Neural cell (in vitro differentiated cells): ENCODE data around the gene GRSF1. TPM values are rescaled to one million over a fixed set of nuclear protein-coding genes. Genes with fewer than 3 reads are reported as not detected.

Experiments used
- H2AFZ ChIP-seq: fragments of 200-600, 300-800 bp; sonication (generic), shearing (Covaris generic); 2 replicates; pipeline ENCODE4 v1.6.0; 2014; ENCODE audit warnings: low read depth, mild to moderate bottlenecking, antibody characterized with exemption, low read length, moderate library complexity
- H3F3A ChIP-seq: fragments of 200-600 bp; shearing (Covaris generic); 2 replicates; pipeline ENCODE4 v1.6.1; 2016; ENCODE audit warnings: mild to moderate bottlenecking, moderate library complexity, mixed read lengths, antibody characterized with exemption, low read length; ENCODE audit not compliant: insufficient read depth, poor library complexity, severe bottlenecking
- H3K27ac ChIP-seq: fragments of 200-600, 300-800 bp; sonication (generic), shearing (Covaris generic); 2 replicates; pipeline ENCODE4 v1.5.1; 2014; ENCODE audit warnings: mild to moderate bottlenecking, low read length, moderate library complexity
- H3K27me3 ChIP-seq: fragments of 300-800, 200-600 bp; sonication (generic), shearing (Covaris generic); 2 replicates; pipeline ENCODE4 v1.6.0; 2014; ENCODE audit warnings: mild to moderate bottlenecking, low read depth, low read length, moderate library complexity; ENCODE audit not compliant: insufficient read depth
- H3K36me3 ChIP-seq: fragments of 300-800, 200-600 bp; sonication (generic), shearing (Covaris generic); 2 replicates; pipeline ENCODE4 v1.5.1; 2014; ENCODE audit warnings: mild to moderate bottlenecking, antibody characterized with exemption, low read length, moderate library complexity; ENCODE audit not compliant: insufficient read depth
- H3K4me2 ChIP-seq: fragments of 300-800, 200-600 bp; sonication (generic), shearing (Covaris generic); 2 replicates; pipeline ENCODE4 v1.6.0; 2014; ENCODE audit warnings: mild to moderate bottlenecking, low read length
- H3K4me3 ChIP-seq: fragments of 300-800, 200-600 bp; sonication (generic), shearing (Covaris generic); 2 replicates; pipeline ENCODE4 v1.5.1; 2014; ENCODE audit warnings: mild to moderate bottlenecking, low read length, moderate library complexity
- H3K79me2 ChIP-seq: fragments of 200-600 bp; shearing (Covaris generic); replicated peaks from 2 replicates; pipeline ENCODE4 v1.6.0; 2014; ENCODE audit warnings: mild to moderate bottlenecking, low read length, moderate library complexity; ENCODE audit not compliant: insufficient read depth
- H3K9ac ChIP-seq: fragments of 300-800, 200-600 bp; sonication (generic), shearing (Covaris generic); 2 replicates; pipeline ENCODE4 v1.6.1; 2016; ENCODE audit warnings: mild to moderate bottlenecking, low read length, mixed read lengths
- H3K9me2 ChIP-seq: fragments of 200-600 bp; shearing (Covaris generic); 2 replicates; pipeline ENCODE4 v1.6.1; 2016; ENCODE audit warnings: mild to moderate bottlenecking, low read length, mixed read lengths; ENCODE audit not compliant: insufficient read depth
- H3K9me3 ChIP-seq: fragments of 200-600, 300-800 bp; sonication (generic), shearing (Covaris generic); 2 replicates; pipeline ENCODE4 v1.6.1; 2016; ENCODE audit warnings: mild to moderate bottlenecking, mixed run types, low read length, moderate library complexity, mixed read lengths
- H4K20me1 ChIP-seq: fragments of 200-600 bp; shearing (Covaris generic); 2 replicates; pipeline ENCODE4 v1.6.1; 2016; ENCODE audit warnings: mild to moderate bottlenecking, mixed run types; ENCODE audit not compliant: insufficient read depth
- CTCF ChIP-seq: fragments of 450-650 bp; IDR thresholded peaks from 2 replicates; pipeline ENCODE4 v1.5.1; 2014; ENCODE audit warnings: antibody characterized with exemption, mild to moderate bottlenecking, moderate library complexity; ENCODE audit not compliant: poor library complexity, severe bottlenecking
- EP300 ChIP-seq: fragments of 450-650 bp; conservative IDR thresholded peaks from 2 replicates; pipeline ENCODE4 v1.6.1; 2014; ENCODE audit warnings: antibody characterized with exemption, mild to moderate bottlenecking, moderate library complexity; ENCODE audit not compliant: poor library complexity, severe bottlenecking
- EZH2 ChIP-seq: fragments of 200-600, 300-800 bp; shearing (Covaris generic), sonication (generic); IDR thresholded peaks from 2 replicates; pipeline ENCODE4 v1.6.1; 2014; ENCODE audit warnings: antibody characterized with exemption, low read length, borderline replicate concordance, mild to moderate bottlenecking; ENCODE audit not compliant: insufficient read depth, poor library complexity, severe bottlenecking
- MXI1 ChIP-seq: fragments of 450-650 bp; conservative IDR thresholded peaks from 2 replicates; pipeline ENCODE4 v1.6.1; 2014; ENCODE audit warnings: antibody characterized with exemption, mild to moderate bottlenecking; ENCODE audit not compliant: poor library complexity, severe bottlenecking
- POLR2AphosphoS5 ChIP-seq: IDR thresholded peaks from 2 replicates; pipeline ENCODE4 v1.6.1; 2012
- RAD21 ChIP-seq: fragments of 450-650 bp; conservative IDR thresholded peaks from 2 replicates; pipeline ENCODE4 v1.6.1; 2014; ENCODE audit warnings: antibody characterized with exemption, mild to moderate bottlenecking, moderate library complexity
- REST ChIP-seq: IDR thresholded peaks from 2 replicates; pipeline ENCODE4 v1.6.1; 2012; ENCODE audit warnings: borderline replicate concordance
- SMC3 ChIP-seq: fragments of 450-650 bp; conservative IDR thresholded peaks from 2 replicates; pipeline ENCODE4 v1.6.1; 2014; ENCODE audit warnings: antibody characterized with exemption, mild to moderate bottlenecking, moderate library complexity; ENCODE audit not compliant: poor library complexity
- TAF1 ChIP-seq: IDR thresholded peaks from 2 replicates; pipeline ENCODE4 v1.6.1; 2012; ENCODE audit warnings: low read depth
- polyA plus RNA-seq: library from polyadenylated mRNA; depleted of rRNA; stranded (reverse); fragments of >200 nt; gene quantifications from 2 replicates; pipeline ENCODE4 v1.2.3, GENCODE V29; 2014

GRSF1 gene
- polyA plus RNA-seq, 1 donor from 2014 or later: 85.5 TPM

DNA sequence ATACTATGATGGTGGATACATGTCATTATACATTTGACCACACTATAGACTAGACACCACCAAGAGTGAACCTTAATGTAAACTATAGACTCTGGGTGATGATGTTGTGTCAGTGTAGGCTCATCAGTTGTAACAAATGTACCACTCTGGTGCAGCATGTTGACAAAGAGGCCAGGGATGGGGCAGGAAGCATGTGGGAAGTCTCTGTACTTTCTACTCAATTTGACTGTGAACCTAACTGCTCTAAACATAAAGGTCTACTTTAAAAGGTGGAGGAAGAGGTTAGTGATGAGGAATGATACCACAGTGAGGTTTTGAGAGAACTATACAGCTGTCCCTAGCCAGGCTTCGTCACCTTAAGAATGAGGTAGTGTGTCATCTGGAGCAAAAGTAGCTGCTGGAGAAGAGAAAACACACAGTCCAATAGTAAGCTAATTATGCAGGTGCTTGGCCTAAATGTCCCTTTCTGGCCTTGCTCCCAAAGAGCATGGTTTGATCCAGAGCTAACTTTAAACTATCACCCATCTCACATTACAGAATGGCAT lies 38.4 kb downstream of the GRSF1 start:
- Histone ChIP-seq H3K27me3 (no peaks in the 10 kb centered on the region), H3K4me2 (no peak overlapping the region), H3K36me3 (peaks cover 19% of the 10 kb centered on the region), H3K9ac (no peak overlapping the region), H3K4me3 (no peak overlapping the region), H4K20me1 (no peaks in the 10 kb centered on the region), H3F3A (peaks cover 3% of the 10 kb centered on the region), H3K79me2 (no peaks in the 10 kb centered on the region), H3K9me2 (no peaks in the 10 kb centered on the region), H3K9me3 (no peaks in the 10 kb centered on the region), H2AFZ (no peak overlapping the region), H3K27ac (no peak overlapping the region)
- TF ChIP-seq POLR2AphosphoS5 (no peak), TAF1 (no peak), MXI1 (no peak), REST (no peak), SMC3 (no peak), RAD21 (no peak), EP300 (no peak), CTCF (no peak), EZH2 (no peak)

DNA sequence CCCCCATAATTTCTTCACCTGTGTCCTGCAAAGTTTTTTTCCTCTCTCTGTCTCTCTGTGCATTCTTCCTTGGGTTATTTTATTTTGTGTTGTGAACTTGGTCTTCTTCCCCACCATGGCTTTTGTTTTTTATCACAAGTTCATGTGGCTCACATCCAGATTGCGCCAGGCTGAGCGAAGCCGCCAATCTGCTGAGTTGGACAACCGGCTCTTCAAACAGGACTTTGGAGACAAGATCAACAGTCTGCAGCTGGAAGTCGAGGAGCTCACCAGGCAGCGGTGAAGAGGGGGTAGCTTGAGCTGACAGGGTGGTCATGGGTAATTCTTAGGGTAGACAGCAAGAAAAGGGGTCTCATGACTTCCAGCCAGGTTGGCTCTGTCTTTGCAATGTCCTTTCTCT lies 46.1 kb downstream of the GRSF1 start:
- Histone ChIP-seq H3K27ac (no peak overlapping the region), H3K9me3 (no peaks in the 10 kb centered on the region), H3K27me3 (no peaks in the 10 kb centered on the region), H3K4me3 (no peak overlapping the region), H3K36me3 (peaks cover 3% of the 10 kb centered on the region), H4K20me1 (no peaks in the 10 kb centered on the region), H3K9ac (no peak overlapping the region), H3K79me2 (no peaks in the 10 kb centered on the region), H3F3A (no peaks in the 10 kb centered on the region), H3K9me2 (no peaks in the 10 kb centered on the region), H2AFZ (no peak overlapping the region), H3K4me2 (no peak overlapping the region)
- no peak for TF ChIP-seq SMC3
- no peak for TF ChIP-seq REST
- TF ChIP-seq POLR2AphosphoS5: no peak
- no peak for TF ChIP-seq EP300
- no peak for TF ChIP-seq RAD21
- TF ChIP-seq MXI1: no peak
- TF ChIP-seq EZH2: no peak
- TF ChIP-seq TAF1: no peak
- no peak for TF ChIP-seq CTCF
